Measurements from ENCODE around the gene ESYT3.

ESYT3 gene

GRCh38 chr3:138456961-138457862 lies 22.8 kb downstream of the ESYT3 start:
- H3K4me3 ChIP-seq (ENCODE audit: low read depth, low read length) = no peak overlapping the region
- DNase-seq (ENCODE audit: low read depth) = no peak
- TF ChIP-seq CTCF (IDR thresholded peaks at IDR 0.05; ENCODE audit: low read depth, low read length, missing control alignments) = no peak

GRCh38 chr3:138457863-138458735 lies 23.7 kb downstream of the ESYT3 start:
- TF ChIP-seq CTCF (IDR thresholded peaks at IDR 0.05; ENCODE audit: low read depth, low read length, missing control alignments) = no peak
- no peak overlapping the region for H3K4me3 ChIP-seq (ENCODE audit: low read depth, low read length)
- DNase-seq (ENCODE audit: low read depth) = no peak

- no peak for TF ChIP-seq CTCF (IDR thresholded peaks at IDR 0.05; ENCODE audit: low read depth, low read length, missing control alignments)
- no peak for DNase-seq (ENCODE audit: low read depth)
- no peak overlapping the region for H3K4me3 ChIP-seq (ENCODE audit: low read depth, low read length)
These were observed 24.5 kb downstream of the ESYT3 start for GRCh38 chr3:138458774-138459499.

GRCh38 chr3:138459619-138460535 lies 25.5 kb downstream of the ESYT3 start:
- no peak for DNase-seq (ENCODE audit: low read depth)
- H3K4me3 ChIP-seq (ENCODE audit: low read depth, low read length) = no peak overlapping the region
- TF ChIP-seq CTCF (IDR thresholded peaks at IDR 0.05; ENCODE audit: low read depth, low read length, missing control alignments) = no peak

- no peak overlapping the region for H3K4me3 ChIP-seq (ENCODE audit: low read depth, low read length)
- no peak for DNase-seq (ENCODE audit: low read depth)
- no peak for TF ChIP-seq CTCF (IDR thresholded peaks at IDR 0.05; ENCODE audit: low read depth, low read length, missing control alignments)
These were observed 26.3 kb downstream of the ESYT3 start for GRCh38 chr3:138460536-138461205.
